Neural cell (in vitro differentiated cells): ENCODE measurements around the gene ARHGEF19. TPM values are rescaled to one million over a fixed set of nuclear protein-coding genes. Genes with fewer than 3 reads are reported as not detected.

ENCODE experiments used
- H2AFZ ChIP-seq: fragments of 200-600, 300-800 bp; sonication (generic), shearing (Covaris generic); 2 replicates; pipeline ENCODE4 v1.6.0; 2014; ENCODE audit warnings: low read depth, mild to moderate bottlenecking, antibody characterized with exemption, low read length, moderate library complexity
- H3F3A ChIP-seq: fragments of 200-600 bp; shearing (Covaris generic); 2 replicates; pipeline ENCODE4 v1.6.1; 2016; ENCODE audit warnings: mild to moderate bottlenecking, moderate library complexity, mixed read lengths, antibody characterized with exemption, low read length; ENCODE audit not compliant: insufficient read depth, poor library complexity, severe bottlenecking
- H3K27ac ChIP-seq: fragments of 200-600, 300-800 bp; sonication (generic), shearing (Covaris generic); 2 replicates; pipeline ENCODE4 v1.5.1; 2014; ENCODE audit warnings: mild to moderate bottlenecking, low read length, moderate library complexity
- H3K27me3 ChIP-seq: fragments of 300-800, 200-600 bp; sonication (generic), shearing (Covaris generic); 2 replicates; pipeline ENCODE4 v1.6.0; 2014; ENCODE audit warnings: mild to moderate bottlenecking, low read depth, low read length, moderate library complexity; ENCODE audit not compliant: insufficient read depth
- H3K36me3 ChIP-seq: fragments of 300-800, 200-600 bp; sonication (generic), shearing (Covaris generic); 2 replicates; pipeline ENCODE4 v1.5.1; 2014; ENCODE audit warnings: mild to moderate bottlenecking, antibody characterized with exemption, low read length, moderate library complexity; ENCODE audit not compliant: insufficient read depth
- H3K4me2 ChIP-seq: fragments of 300-800, 200-600 bp; sonication (generic), shearing (Covaris generic); 2 replicates; pipeline ENCODE4 v1.6.0; 2014; ENCODE audit warnings: mild to moderate bottlenecking, low read length
- H3K4me3 ChIP-seq: fragments of 300-800, 200-600 bp; sonication (generic), shearing (Covaris generic); 2 replicates; pipeline ENCODE4 v1.5.1; 2014; ENCODE audit warnings: mild to moderate bottlenecking, low read length, moderate library complexity
- H3K79me2 ChIP-seq: fragments of 200-600 bp; shearing (Covaris generic); replicated peaks from 2 replicates; pipeline ENCODE4 v1.6.0; 2014; ENCODE audit warnings: mild to moderate bottlenecking, low read length, moderate library complexity; ENCODE audit not compliant: insufficient read depth
- H3K9ac ChIP-seq: fragments of 300-800, 200-600 bp; sonication (generic), shearing (Covaris generic); 2 replicates; pipeline ENCODE4 v1.6.1; 2016; ENCODE audit warnings: mild to moderate bottlenecking, low read length, mixed read lengths
- H3K9me2 ChIP-seq: fragments of 200-600 bp; shearing (Covaris generic); 2 replicates; pipeline ENCODE4 v1.6.1; 2016; ENCODE audit warnings: mild to moderate bottlenecking, low read length, mixed read lengths; ENCODE audit not compliant: insufficient read depth
- H3K9me3 ChIP-seq: fragments of 200-600, 300-800 bp; sonication (generic), shearing (Covaris generic); 2 replicates; pipeline ENCODE4 v1.6.1; 2016; ENCODE audit warnings: mild to moderate bottlenecking, mixed run types, low read length, moderate library complexity, mixed read lengths
- H4K20me1 ChIP-seq: fragments of 200-600 bp; shearing (Covaris generic); 2 replicates; pipeline ENCODE4 v1.6.1; 2016; ENCODE audit warnings: mild to moderate bottlenecking, mixed run types; ENCODE audit not compliant: insufficient read depth
- CTCF ChIP-seq: fragments of 450-650 bp; IDR thresholded peaks from 2 replicates; pipeline ENCODE4 v1.5.1; 2014; ENCODE audit warnings: antibody characterized with exemption, mild to moderate bottlenecking, moderate library complexity; ENCODE audit not compliant: poor library complexity, severe bottlenecking
- EP300 ChIP-seq: fragments of 450-650 bp; conservative IDR thresholded peaks from 2 replicates; pipeline ENCODE4 v1.6.1; 2014; ENCODE audit warnings: antibody characterized with exemption, mild to moderate bottlenecking, moderate library complexity; ENCODE audit not compliant: poor library complexity, severe bottlenecking
- EZH2 ChIP-seq: fragments of 200-600, 300-800 bp; shearing (Covaris generic), sonication (generic); IDR thresholded peaks from 2 replicates; pipeline ENCODE4 v1.6.1; 2014; ENCODE audit warnings: antibody characterized with exemption, low read length, borderline replicate concordance, mild to moderate bottlenecking; ENCODE audit not compliant: insufficient read depth, poor library complexity, severe bottlenecking
- MXI1 ChIP-seq: fragments of 450-650 bp; conservative IDR thresholded peaks from 2 replicates; pipeline ENCODE4 v1.6.1; 2014; ENCODE audit warnings: antibody characterized with exemption, mild to moderate bottlenecking; ENCODE audit not compliant: poor library complexity, severe bottlenecking
- POLR2AphosphoS5 ChIP-seq: IDR thresholded peaks from 2 replicates; pipeline ENCODE4 v1.6.1; 2012
- RAD21 ChIP-seq: fragments of 450-650 bp; conservative IDR thresholded peaks from 2 replicates; pipeline ENCODE4 v1.6.1; 2014; ENCODE audit warnings: antibody characterized with exemption, mild to moderate bottlenecking, moderate library complexity
- SMC3 ChIP-seq: fragments of 450-650 bp; conservative IDR thresholded peaks from 2 replicates; pipeline ENCODE4 v1.6.1; 2014; ENCODE audit warnings: antibody characterized with exemption, mild to moderate bottlenecking, moderate library complexity; ENCODE audit not compliant: poor library complexity
- TAF1 ChIP-seq: IDR thresholded peaks from 2 replicates; pipeline ENCODE4 v1.6.1; 2012; ENCODE audit warnings: low read depth
- polyA plus RNA-seq: library from polyadenylated mRNA; depleted of rRNA; stranded (reverse); fragments of >200 nt; gene quantifications from 2 replicates; pipeline ENCODE4 v1.2.3, GENCODE V29; 2014
- TF ChIP-seq, protein P1 (sequence below): IDR thresholded peaks from 2 replicates; pipeline ENCODE4 v1.6.1; 2012; ENCODE audit warnings: borderline replicate concordance

The ARHGEF19 gene
- polyA plus RNA-seq, 1 donor from 2014 or later = 0.93 TPM

DNA sequence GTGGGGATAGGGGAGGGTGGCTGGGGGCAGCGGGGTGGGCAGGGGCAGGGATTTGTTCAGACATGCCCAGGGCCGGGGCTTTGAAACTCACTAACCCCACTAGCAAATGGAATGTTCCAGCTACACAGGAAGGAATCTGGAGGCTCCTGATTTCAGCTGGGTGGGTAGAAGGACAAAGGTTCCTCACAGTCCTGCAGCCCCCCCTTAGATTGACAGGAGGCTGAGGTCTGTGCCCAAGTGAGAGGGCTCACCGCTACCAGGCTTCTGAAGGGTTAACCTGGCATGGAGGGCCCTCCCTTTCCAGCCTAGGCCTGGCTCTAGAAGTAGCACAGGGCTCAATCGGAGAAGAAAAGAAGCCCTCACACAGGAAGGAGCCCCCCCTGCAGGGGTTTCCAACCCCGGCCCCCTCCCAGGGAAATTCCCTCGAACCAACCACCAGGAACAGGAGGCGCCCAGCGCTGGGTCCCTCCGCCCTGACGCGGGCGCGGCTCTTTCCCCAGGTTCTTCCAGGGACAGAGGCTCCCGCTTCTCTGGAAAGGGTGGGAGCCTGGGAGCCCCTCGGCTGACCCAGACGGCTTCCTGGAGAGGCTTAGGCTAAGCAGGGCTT, 59.9 kb downstream of the ARHGEF19 start:
- H3K4me2 ChIP-seq = no peak overlapping the region
- H3K9me2 ChIP-seq = no peaks in the 10 kb centered on the region
- H3K27me3 ChIP-seq = peaks cover 22% of the 10 kb centered on the region
- H2AFZ ChIP-seq = no peak overlapping the region
- peaks cover 18% of the 10 kb centered on the region for H3K79me2 ChIP-seq
- H3K9ac ChIP-seq = no peak overlapping the region
- TF ChIP-seq POLR2AphosphoS5 (no peak), SMC3 (no peak), TAF1 (no peak)
- no peaks in the 10 kb centered on the region for H3K36me3 ChIP-seq
- H3K27ac ChIP-seq = no peak overlapping the region
- H3F3A ChIP-seq = no peaks in the 10 kb centered on the region
- no peaks in the 10 kb centered on the region for H4K20me1 ChIP-seq
- H3K4me3 ChIP-seq = no peak overlapping the region
- H3K9me3 ChIP-seq = no peaks in the 10 kb centered on the region

GRCh38 chr1:16151995-16152384, 60.5 kb downstream of the ARHGEF19 start:
- Histone ChIP-seq H3K9ac (no peak overlapping the region), H3K9me2 (no peaks in the 10 kb centered on the region), H2AFZ (no peak overlapping the region), H3K36me3 (no peaks in the 10 kb centered on the region), H3K27me3 (peaks cover 22% of the 10 kb centered on the region), H3K4me3 (no peak overlapping the region), H3K9me3 (no peaks in the 10 kb centered on the region), H3K27ac (no peak overlapping the region), H3K4me2 (no peak overlapping the region), H3F3A (no peaks in the 10 kb centered on the region), H4K20me1 (no peaks in the 10 kb centered on the region), H3K79me2 (peaks cover 18% of the 10 kb centered on the region)
- TF ChIP-seq CTCF (no peak), TAF1 (no peak), EP300 (no peak), RAD21 (no peak), SMC3 (no peak), EZH2 (no peak), POLR2AphosphoS5 (no peak), MXI1 (no peak)
- TF ChIP-seq, protein P1, sequence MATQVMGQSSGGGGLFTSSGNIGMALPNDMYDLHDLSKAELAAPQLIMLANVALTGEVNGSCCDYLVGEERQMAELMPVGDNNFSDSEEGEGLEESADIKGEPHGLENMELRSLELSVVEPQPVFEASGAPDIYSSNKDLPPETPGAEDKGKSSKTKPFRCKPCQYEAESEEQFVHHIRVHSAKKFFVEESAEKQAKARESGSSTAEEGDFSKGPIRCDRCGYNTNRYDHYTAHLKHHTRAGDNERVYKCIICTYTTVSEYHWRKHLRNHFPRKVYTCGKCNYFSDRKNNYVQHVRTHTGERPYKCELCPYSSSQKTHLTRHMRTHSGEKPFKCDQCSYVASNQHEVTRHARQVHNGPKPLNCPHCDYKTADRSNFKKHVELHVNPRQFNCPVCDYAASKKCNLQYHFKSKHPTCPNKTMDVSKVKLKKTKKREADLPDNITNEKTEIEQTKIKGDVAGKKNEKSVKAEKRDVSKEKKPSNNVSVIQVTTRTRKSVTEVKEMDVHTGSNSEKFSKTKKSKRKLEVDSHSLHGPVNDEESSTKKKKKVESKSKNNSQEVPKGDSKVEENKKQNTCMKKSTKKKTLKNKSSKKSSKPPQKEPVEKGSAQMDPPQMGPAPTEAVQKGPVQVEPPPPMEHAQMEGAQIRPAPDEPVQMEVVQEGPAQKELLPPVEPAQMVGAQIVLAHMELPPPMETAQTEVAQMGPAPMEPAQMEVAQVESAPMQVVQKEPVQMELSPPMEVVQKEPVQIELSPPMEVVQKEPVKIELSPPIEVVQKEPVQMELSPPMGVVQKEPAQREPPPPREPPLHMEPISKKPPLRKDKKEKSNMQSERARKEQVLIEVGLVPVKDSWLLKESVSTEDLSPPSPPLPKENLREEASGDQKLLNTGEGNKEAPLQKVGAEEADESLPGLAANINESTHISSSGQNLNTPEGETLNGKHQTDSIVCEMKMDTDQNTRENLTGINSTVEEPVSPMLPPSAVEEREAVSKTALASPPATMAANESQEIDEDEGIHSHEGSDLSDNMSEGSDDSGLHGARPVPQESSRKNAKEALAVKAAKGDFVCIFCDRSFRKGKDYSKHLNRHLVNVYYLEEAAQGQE = no peak
